ENCODE results near the gene DLG5.

The DLG5 gene

DNA sequence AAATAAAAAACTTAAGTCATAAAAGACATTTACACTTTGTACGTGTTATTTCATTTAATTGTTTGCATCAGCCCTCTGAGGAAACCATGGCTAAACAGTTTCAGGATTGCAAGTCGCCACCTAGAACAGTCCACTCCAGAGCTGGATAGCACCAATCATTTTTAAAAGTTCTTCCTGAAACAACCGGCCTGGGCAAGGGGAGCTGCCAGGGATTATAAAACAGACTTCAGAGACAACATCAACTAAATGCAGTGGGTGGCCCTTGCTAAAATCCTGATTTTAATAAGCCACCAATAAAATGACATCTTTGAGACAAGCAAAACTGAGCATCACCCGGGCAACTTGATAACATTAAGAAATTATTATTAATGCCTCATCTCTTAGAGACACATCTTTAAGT lies 13.5 kb downstream of the DLG5 start:
- no peak for DNase-seq (ENCODE audit: low read depth)
- no peak overlapping the region for H3K4me3 ChIP-seq (ENCODE audit: low read length)
- TF ChIP-seq, protein P1, sequence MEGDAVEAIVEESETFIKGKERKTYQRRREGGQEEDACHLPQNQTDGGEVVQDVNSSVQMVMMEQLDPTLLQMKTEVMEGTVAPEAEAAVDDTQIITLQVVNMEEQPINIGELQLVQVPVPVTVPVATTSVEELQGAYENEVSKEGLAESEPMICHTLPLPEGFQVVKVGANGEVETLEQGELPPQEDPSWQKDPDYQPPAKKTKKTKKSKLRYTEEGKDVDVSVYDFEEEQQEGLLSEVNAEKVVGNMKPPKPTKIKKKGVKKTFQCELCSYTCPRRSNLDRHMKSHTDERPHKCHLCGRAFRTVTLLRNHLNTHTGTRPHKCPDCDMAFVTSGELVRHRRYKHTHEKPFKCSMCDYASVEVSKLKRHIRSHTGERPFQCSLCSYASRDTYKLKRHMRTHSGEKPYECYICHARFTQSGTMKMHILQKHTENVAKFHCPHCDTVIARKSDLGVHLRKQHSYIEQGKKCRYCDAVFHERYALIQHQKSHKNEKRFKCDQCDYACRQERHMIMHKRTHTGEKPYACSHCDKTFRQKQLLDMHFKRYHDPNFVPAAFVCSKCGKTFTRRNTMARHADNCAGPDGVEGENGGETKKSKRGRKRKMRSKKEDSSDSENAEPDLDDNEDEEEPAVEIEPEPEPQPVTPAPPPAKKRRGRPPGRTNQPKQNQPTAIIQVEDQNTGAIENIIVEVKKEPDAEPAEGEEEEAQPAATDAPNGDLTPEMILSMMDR (IDR thresholded peaks at IDR 0.05; ENCODE audit: insufficient read depth, low read depth, low read length, missing control alignments) = no peak

DNA sequence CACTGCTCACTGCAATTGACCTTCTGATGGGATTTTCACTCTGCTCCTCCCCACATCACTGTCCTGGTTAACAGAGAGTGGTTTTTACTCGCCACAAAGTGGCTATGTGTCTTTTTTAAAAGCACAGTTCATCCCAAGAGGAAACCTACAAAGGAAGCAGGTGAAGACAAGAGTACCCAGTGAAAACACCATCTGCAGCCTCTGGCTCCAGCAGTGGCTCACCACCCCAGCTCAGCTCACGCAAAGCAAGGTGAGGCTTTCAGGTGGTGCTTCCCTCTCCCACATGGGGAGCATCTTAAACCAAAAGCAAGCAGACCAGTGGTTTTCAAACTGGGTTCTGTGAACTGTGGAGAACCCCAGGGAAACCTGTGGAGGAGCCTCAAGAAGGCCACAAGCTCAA lies 14.0 kb downstream of the DLG5 start:
- TF ChIP-seq, protein P1 (IDR thresholded peaks at IDR 0.05; ENCODE audit: insufficient read depth, low read depth, low read length, missing control alignments) = no peak
- no peak for DNase-seq (ENCODE audit: low read depth)

DNA sequence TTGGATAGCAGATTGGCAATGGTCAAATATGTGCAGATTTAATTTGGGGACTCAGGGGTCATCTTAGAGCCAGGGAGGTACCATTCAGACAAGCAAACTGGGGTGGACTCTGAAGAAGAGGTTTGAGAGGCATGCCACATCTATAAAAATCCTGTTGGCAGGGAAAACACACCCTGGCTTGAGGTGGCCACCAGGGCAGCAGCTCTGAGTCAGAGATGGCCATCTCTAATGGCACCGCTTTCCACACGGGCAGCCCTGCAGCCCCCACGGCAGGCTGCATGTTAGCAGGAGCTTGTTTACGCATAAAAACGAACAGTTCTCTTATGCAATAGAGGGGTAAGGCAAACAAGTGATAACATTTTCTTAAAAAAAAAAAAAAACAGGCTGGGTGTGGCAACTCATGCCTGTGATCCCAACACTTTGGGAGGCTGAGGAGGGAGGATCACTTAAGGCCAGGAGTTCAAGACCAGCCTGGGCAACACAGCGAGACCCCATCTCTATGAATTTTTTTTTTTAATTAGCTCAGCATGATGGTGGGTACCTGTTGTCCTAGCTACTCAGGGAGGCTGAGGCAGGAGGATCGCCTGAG lies 14.9 kb downstream of the DLG5 start:
- TF ChIP-seq, protein P1 (IDR thresholded peaks at IDR 0.05; ENCODE audit: insufficient read depth, low read depth, low read length, missing control alignments) = no peak
- no peak overlapping the region for H3K4me3 ChIP-seq (ENCODE audit: low read length)

More for the DNA sequence above, 14.0 kb downstream of the DLG5 start:
- no peak overlapping the region for H3K4me3 ChIP-seq (ENCODE audit: low read length)

DNA sequence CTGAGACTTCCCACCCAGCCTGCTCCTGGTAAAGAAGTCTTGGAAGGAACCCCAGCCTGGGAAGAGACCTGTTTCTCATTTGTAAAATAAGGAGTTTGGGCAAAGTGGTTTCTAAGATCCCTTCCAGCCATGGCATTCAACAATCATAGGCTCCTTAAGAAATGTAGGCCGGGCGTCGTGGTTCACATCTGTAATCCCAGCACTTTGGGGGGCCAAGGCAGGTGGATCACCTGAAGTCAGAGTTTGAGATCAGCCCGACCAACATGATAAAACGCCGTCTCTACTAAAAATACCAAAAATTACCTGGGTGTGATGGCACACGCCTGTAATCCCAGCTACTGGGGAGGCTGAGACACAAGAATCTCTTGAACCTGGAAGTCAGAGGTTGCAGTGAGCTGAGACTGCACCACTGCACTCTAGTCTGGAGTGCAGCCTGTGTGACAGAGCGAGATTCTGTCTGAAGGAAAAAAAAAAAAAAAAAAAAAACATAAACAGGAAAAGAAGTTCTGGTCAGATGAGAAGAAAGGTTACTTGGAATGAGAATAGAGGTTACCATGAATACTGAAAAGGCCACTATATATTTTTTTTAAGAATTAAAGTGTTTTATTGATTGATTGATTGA lies 15.9 kb downstream of the DLG5 start:
- DNase-seq (ENCODE audit: low read depth) = no peak
- TF ChIP-seq, protein P1 (IDR thresholded peaks at IDR 0.05; ENCODE audit: insufficient read depth, low read depth, low read length, missing control alignments) = no peak
- no peak overlapping the region for H3K4me3 ChIP-seq (ENCODE audit: low read length)

More for the DNA sequence above, 14.9 kb downstream of the DLG5 start:
- DNase-seq (ENCODE audit: low read depth) = no peak

DNA sequence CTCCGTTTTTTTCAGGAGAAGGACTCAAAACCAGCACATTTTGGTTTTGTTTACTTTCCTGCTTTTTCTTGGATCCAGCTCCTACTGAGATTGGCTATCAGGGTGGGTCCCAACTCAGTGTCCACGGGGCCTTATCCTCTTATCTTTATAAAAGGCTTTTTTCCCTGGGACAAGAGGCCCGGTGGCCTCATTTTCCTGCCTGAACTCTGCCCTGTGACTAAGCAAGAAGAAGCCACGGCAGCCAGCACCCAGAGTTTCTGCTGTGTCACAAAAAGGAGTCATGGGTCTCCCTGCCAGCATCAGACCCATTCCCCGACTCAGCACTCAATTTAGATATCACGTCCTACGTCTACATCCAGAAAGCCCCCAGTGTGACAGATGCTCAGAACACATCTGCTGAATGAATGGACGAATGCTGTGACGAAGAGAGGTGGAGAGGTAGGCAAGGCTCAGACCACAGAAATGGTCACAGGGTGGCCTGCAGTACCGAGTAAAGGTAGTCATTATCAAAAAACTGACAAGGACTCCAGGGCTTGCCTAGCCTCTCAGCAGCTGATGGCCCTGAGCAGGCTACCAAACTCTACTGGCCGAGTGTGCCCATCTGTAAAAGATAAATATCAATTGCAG lies 16.7 kb downstream of the DLG5 start:
- TF ChIP-seq, protein P1 (IDR thresholded peaks at IDR 0.05; ENCODE audit: insufficient read depth, low read depth, low read length, missing control alignments) = no peak
- DNase-seq (ENCODE audit: low read depth) = peak; percentile 26
- no peak overlapping the region for H3K4me3 ChIP-seq (ENCODE audit: low read length)

DNA sequence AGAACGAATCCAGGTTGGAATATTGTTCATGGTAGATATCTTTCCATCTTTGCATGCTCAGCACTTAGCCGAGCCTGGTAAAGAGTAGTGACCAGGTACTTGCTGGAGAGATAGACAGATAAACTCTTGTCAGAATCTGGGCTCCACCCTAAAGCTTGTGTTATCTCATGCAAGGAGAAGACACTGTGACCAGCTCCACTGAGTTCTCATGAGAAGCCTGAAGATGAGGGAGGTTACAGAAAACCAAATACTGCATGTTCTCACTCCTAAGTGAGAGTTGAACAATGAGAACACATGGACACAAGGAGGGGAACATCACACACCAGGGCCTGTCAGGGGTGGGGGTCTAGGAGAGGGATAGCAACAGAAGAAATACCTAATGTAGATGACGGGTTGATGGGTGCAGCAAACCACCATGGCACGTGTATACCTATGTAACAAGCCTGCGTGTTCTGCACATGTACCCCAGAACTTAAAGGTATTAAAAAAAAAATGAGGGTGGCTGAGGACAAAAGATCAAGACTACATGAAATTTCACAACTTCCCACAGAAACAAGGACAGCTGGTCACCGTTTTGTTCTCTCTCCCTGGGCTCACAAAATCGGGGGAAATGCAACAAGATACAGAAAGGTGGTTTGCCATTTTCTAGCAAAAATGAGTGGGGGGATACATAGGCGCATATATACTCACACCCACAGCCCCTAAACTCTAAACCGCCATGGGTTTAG lies 17.4 kb downstream of the DLG5 start:
- no peak overlapping the region for H3K4me3 ChIP-seq (ENCODE audit: low read length)
- DNase-seq (ENCODE audit: low read depth) = no peak
- TF ChIP-seq, protein P1 (IDR thresholded peaks at IDR 0.05; ENCODE audit: insufficient read depth, low read depth, low read length, missing control alignments) = no peak
